ENCODE results near the gene DNM3.

The DNM3 gene

DNA sequence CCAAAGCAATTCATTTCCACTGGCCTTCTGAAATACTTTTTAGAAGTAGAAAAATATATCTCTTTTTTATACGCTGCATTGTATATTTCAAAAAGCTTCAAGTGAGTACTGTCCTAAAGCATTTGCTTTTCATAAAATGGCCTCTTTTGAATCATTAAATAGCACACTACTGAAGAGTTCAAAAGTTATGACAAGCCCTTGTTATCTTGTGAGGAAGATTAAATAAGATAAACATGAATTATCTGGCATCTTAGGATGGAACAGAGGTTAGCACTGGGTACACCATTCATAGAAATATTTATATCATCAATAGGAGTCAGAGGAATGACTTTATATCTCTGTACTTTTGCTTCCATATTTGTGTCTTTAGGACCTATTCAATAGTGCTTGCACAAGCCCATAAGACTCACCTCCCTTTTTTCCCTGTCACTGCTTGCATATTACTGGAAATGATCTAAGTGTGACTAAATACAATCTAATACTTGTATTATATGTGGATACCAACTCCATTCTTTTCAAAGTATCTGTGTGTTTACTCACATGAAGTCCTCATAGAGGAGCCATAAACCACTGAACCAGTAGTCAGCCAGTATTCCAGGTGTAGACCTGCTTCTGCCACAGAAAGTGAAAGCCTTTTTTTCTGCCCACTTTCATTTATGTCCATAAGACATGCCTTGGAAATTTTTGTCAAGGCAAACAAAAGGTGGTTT lies 305.0 kb downstream of the DNM3 start:
- H2AFZ ChIP-seq (ENCODE audit: low read length) = no peak overlapping the region
- no peak overlapping the region for H3K9ac ChIP-seq (ENCODE audit: low read length)
- no peaks in the 10 kb centered on the region for H4K20me1 ChIP-seq (ENCODE audit: insufficient read depth, low read length)
- H3K27ac ChIP-seq (ENCODE audit: low read depth, low read length, poor library complexity, severe bottlenecking) = no peak overlapping the region
- H3K4me3 ChIP-seq (ENCODE audit: low read depth, low read length, poor library complexity, severe bottlenecking) = no peak overlapping the region
- no peaks in the 10 kb centered on the region for H3K4me1 ChIP-seq (ENCODE audit: insufficient read depth, low read length, severe bottlenecking)
- no peaks in the 10 kb centered on the region for H3K27me3 ChIP-seq (ENCODE audit: insufficient read depth, low read length)
- no peak for TF ChIP-seq EZH2 (IDR thresholded peaks at IDR 0.05; ENCODE audit: borderline replicate concordance, low read length)
- TF ChIP-seq, protein P1, sequence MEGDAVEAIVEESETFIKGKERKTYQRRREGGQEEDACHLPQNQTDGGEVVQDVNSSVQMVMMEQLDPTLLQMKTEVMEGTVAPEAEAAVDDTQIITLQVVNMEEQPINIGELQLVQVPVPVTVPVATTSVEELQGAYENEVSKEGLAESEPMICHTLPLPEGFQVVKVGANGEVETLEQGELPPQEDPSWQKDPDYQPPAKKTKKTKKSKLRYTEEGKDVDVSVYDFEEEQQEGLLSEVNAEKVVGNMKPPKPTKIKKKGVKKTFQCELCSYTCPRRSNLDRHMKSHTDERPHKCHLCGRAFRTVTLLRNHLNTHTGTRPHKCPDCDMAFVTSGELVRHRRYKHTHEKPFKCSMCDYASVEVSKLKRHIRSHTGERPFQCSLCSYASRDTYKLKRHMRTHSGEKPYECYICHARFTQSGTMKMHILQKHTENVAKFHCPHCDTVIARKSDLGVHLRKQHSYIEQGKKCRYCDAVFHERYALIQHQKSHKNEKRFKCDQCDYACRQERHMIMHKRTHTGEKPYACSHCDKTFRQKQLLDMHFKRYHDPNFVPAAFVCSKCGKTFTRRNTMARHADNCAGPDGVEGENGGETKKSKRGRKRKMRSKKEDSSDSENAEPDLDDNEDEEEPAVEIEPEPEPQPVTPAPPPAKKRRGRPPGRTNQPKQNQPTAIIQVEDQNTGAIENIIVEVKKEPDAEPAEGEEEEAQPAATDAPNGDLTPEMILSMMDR (IDR thresholded peaks at IDR 0.05; ENCODE audit: low read length) = no peak
- H3F3A ChIP-seq (ENCODE audit: insufficient read depth, low read length) = no peaks in the 10 kb centered on the region
- H3K79me2 ChIP-seq (ENCODE audit: insufficient read depth, low read length) = no peaks in the 10 kb centered on the region
- H3K4me2 ChIP-seq (ENCODE audit: low read length) = no peak overlapping the region
- H3K9me3 ChIP-seq (ENCODE audit: low read length) = no peaks in the 10 kb centered on the region
- H3K9me2 ChIP-seq (ENCODE audit: low read depth, low read length) = no peaks in the 10 kb centered on the region
- H3K36me3 ChIP-seq (ENCODE audit: insufficient read depth, low read length) = no peaks in the 10 kb centered on the region

DNA sequence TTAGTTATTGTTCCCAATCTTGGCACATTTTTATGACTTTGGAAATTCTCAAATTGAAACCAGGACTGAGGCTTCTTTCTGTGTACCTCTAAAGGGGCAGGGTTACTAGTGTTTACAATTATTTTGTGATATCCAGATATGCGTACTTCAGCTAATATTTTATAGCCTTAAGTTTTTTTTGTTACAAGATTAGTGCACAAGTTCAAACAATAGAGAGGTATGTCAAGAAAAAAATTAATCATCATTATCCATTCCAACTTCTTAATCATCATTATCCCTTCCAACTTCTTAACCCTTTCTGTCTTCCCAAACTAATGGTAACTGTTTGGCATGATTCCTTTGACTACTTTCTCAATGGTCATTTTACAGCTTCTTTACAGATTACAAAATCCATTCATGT lies 306.2 kb downstream of the DNM3 start:
- Histone ChIP-seq H3K4me1 (ENCODE audit: insufficient read depth, low read length, severe bottlenecking) (no peaks in the 10 kb centered on the region), H3K36me3 (ENCODE audit: insufficient read depth, low read length) (no peaks in the 10 kb centered on the region), H3K4me2 (ENCODE audit: low read length) (no peak overlapping the region), H3F3A (ENCODE audit: insufficient read depth, low read length) (no peaks in the 10 kb centered on the region), H3K9ac (ENCODE audit: low read length) (no peak overlapping the region), H2AFZ (ENCODE audit: low read length) (no peak overlapping the region), H4K20me1 (ENCODE audit: insufficient read depth, low read length) (no peaks in the 10 kb centered on the region), H3K9me2 (ENCODE audit: low read depth, low read length) (no peaks in the 10 kb centered on the region), H3K4me3 (ENCODE audit: low read depth, low read length, poor library complexity, severe bottlenecking) (no peak overlapping the region), H3K9me3 (ENCODE audit: low read length) (no peaks in the 10 kb centered on the region), H3K27me3 (ENCODE audit: insufficient read depth, low read length) (no peaks in the 10 kb centered on the region), H3K27ac (ENCODE audit: low read depth, low read length, poor library complexity, severe bottlenecking) (no peak overlapping the region), H3K79me2 (ENCODE audit: insufficient read depth, low read length) (no peaks in the 10 kb centered on the region)
- no peak for TF ChIP-seq EZH2 (IDR thresholded peaks at IDR 0.05; ENCODE audit: borderline replicate concordance, low read length)
- TF ChIP-seq, protein P1 (IDR thresholded peaks at IDR 0.05; ENCODE audit: low read length) = no peak

DNA sequence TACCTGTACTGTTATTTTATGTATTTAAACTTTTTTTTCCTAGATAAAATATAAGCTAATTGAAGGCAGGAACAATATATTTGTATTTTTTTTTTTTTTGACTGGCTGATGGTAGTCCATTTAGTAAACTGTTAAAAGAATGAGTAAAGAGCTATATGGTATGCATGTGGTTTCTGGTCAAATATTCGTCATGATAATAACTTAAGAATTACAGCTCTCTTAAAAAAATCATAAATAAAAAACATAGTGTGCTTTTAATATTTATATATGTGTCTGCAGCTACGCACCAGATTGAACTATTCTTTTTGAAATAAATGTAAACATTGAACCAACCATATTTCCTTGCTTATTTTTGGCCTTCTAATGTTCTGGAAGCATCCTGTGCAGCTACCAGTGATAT lies 306.9 kb downstream of the DNM3 start:
- Histone ChIP-seq H3F3A (ENCODE audit: insufficient read depth, low read length) (no peaks in the 10 kb centered on the region), H4K20me1 (ENCODE audit: insufficient read depth, low read length) (no peaks in the 10 kb centered on the region), H3K27ac (ENCODE audit: low read depth, low read length, poor library complexity, severe bottlenecking) (no peak overlapping the region), H2AFZ (ENCODE audit: low read length) (no peak overlapping the region), H3K4me3 (ENCODE audit: low read depth, low read length, poor library complexity, severe bottlenecking) (no peak overlapping the region), H3K9me2 (ENCODE audit: low read depth, low read length) (no peaks in the 10 kb centered on the region), H3K36me3 (ENCODE audit: insufficient read depth, low read length) (no peaks in the 10 kb centered on the region), H3K9ac (ENCODE audit: low read length) (no peak overlapping the region), H3K79me2 (ENCODE audit: insufficient read depth, low read length) (no peaks in the 10 kb centered on the region), H3K27me3 (ENCODE audit: insufficient read depth, low read length) (no peaks in the 10 kb centered on the region), H3K4me2 (ENCODE audit: low read length) (no peak overlapping the region), H3K9me3 (ENCODE audit: low read length) (no peaks in the 10 kb centered on the region), H3K4me1 (ENCODE audit: insufficient read depth, low read length, severe bottlenecking) (no peaks in the 10 kb centered on the region)
- no peak for TF ChIP-seq EZH2 (IDR thresholded peaks at IDR 0.05; ENCODE audit: borderline replicate concordance, low read length)
- TF ChIP-seq, protein P1 (IDR thresholded peaks at IDR 0.05; ENCODE audit: low read length) = no peak

Data from OCI-LY1 (cell line).